Upper lobe of left lung (tissue), 6 donors: ENCODE measurements around the gene PPP1R18. TPM values are rescaled to one million over a fixed set of nuclear protein-coding genes. Genes with fewer than 3 reads are reported as not detected.
"Not testable (repeated sequence)": the region's sequence is repeated elsewhere in the genome, so short reads cannot be mapped to it uniquely, and the experiment has no call there.

Source experiments
- ATAC-seq, 2 donors: fragments of 200-7000 bp; cut with Tn5 transposase; one replicate each; pipeline ENCODE4 v1.9.1; 2022; ENCODE audit warnings: mild to moderate bottlenecking in 2 of 2, moderate library complexity in 2 of 2; ENCODE audit not compliant: low FRiP score in 2 of 2
- DNase-seq, 2 donors: peaks; one replicate each; pipeline ENCODE4 v3.0.0-alpha.2; 2019 to 2020
- H3K27ac ChIP-seq, 4 donors: fragments of 200-600 bp; sonication (generic); one replicate each; pipeline ENCODE4 v1.5.1; 2016 to 2019
- H3K27me3 ChIP-seq, 4 donors: fragments of 200-600 bp; sonication (generic); one replicate each; pipeline ENCODE4 v1.5.1; 2017 to 2019
- H3K36me3 ChIP-seq, 4 donors: fragments of 200-600 bp; sonication (generic); one replicate each; pipeline ENCODE4 v1.5.1; 2016 to 2019
- H3K4me1 ChIP-seq, 4 donors: fragments of 200-600 bp; sonication (generic); one replicate each; pipeline ENCODE4 v1.5.1; 2018 to 2019
- H3K4me3 ChIP-seq, 4 donors: fragments of 200-600 bp; sonication (generic); one replicate each; pipeline ENCODE4 v1.5.1; 2017 to 2019; ENCODE audit warnings: mild to moderate bottlenecking in 2 of 4, moderate library complexity in 1 of 4
- H3K9me3 ChIP-seq, 4 donors: fragments of 200-600 bp; sonication (generic); one replicate each; pipeline ENCODE4 v1.5.1; 2018 to 2019
- EP300 ChIP-seq, 4 donors: sonication (generic); formaldehyde crosslinking; IDR thresholded peaks; one replicate each; pipeline ENCODE4 v1.5.1; 2017; ENCODE audit warnings: antibody characterized with exemption in 4 of 4, control low read depth in 2 of 4
- POLR2A ChIP-seq, 4 donors: fragments of 450-650 bp; IDR thresholded peaks; one replicate each; pipeline ENCODE4 v1.5.1; 2016 to 2017; ENCODE audit warnings: antibody characterized with exemption in 4 of 4, mild to moderate bottlenecking in 2 of 4
- POLR2AphosphoS5 ChIP-seq, 2 donors: sonication (generic); formaldehyde crosslinking; IDR thresholded peaks; one replicate each; pipeline ENCODE4 v1.5.1; 2017; ENCODE audit warnings: antibody characterized with exemption in 2 of 2
- WGBS, 2 donors: methylation state at CpG; one replicate each; pipeline ENCODE4 v1.1.5; 2017 to 2018; 5-methylcytosine and 5-hydroxymethylcytosine counted together
- total RNA-seq, 6 donors: library from RNA; depleted of rRNA in 4 of 6; stranded (reverse); fragments of >200 nt in 4 of 6; gene quantifications; one replicate each; pipeline versions ENCODE4 v1.1.0 to v1.2.1, GENCODE V29; 2016 to 2021
- TF ChIP-seq, protein P1 (sequence below), 6 experiments: fragments of 450-650 bp in 4 of 6; fragments of 200-600 bp in 2 of 6; sonication (generic) in 2 of 6; IDR thresholded peaks; one replicate each; pipeline ENCODE4 v1.5.1; 2016 to 2019; ENCODE audit warnings: antibody characterized with exemption in 6 of 6
- donor health status: DM: no; HTN: no; CAD: no; lungs with moderate emphysema.
- donor health status: DM: no; HTN: yes; CAD: no; lungs with severe emphysema.

The PPP1R18 gene
- total RNA-seq, 6 donors from 2014 or later = 23.5 to 103 (median 60.8) TPM

GRCh38 chr6:30664994-30665767 is 21.3 kb downstream of the PPP1R18 start:
- H3K36me3 ChIP-seq = peaks cover 27 to 100% (median 84%) of the 10 kb centered on the region in 4 donors
- H3K9me3 ChIP-seq = no peaks in the 10 kb centered on the region
- WGBS, 2 donors = 92 to 95% methylated on average over 34 of the region's 34 CpGs
- H3K27ac ChIP-seq = no peak overlapping the region
- H3K27me3 ChIP-seq = no peaks in the 10 kb centered on the region
- no peak for ATAC-seq
- no peak overlapping the region for H3K4me3 ChIP-seq
- DNase-seq = peak in 1 of 2 donors; percentile 56
- TF ChIP-seq POLR2AphosphoS5 (IDR thresholded peaks at IDR 0.05) (no peak), EP300 (IDR thresholded peaks at IDR 0.05) (no peak), POLR2A (IDR thresholded peaks at IDR 0.05) (no peak)
- TF ChIP-seq, protein P1, sequence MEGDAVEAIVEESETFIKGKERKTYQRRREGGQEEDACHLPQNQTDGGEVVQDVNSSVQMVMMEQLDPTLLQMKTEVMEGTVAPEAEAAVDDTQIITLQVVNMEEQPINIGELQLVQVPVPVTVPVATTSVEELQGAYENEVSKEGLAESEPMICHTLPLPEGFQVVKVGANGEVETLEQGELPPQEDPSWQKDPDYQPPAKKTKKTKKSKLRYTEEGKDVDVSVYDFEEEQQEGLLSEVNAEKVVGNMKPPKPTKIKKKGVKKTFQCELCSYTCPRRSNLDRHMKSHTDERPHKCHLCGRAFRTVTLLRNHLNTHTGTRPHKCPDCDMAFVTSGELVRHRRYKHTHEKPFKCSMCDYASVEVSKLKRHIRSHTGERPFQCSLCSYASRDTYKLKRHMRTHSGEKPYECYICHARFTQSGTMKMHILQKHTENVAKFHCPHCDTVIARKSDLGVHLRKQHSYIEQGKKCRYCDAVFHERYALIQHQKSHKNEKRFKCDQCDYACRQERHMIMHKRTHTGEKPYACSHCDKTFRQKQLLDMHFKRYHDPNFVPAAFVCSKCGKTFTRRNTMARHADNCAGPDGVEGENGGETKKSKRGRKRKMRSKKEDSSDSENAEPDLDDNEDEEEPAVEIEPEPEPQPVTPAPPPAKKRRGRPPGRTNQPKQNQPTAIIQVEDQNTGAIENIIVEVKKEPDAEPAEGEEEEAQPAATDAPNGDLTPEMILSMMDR (IDR thresholded peaks at IDR 0.05) = no peak
- no peaks in the 10 kb centered on the region for H3K4me1 ChIP-seq

- H3K4me1 ChIP-seq, H3K9me3 ChIP-seq, DNase-seq, H3K27ac ChIP-seq, H3K27me3 ChIP-seq, ATAC-seq, H3K4me3 ChIP-seq: not testable (repeated sequence)
- WGBS, 2 donors = 95 to 99% methylated on average over 5 of the region's 5 CpGs
- peaks cover 56 to 100% (median 99%) of the 10 kb centered on the region in 4 donors for H3K36me3 ChIP-seq
Measured at GRCh38 chr6:30657922-30658321, 28.5 kb downstream of the PPP1R18 start.

DNA sequence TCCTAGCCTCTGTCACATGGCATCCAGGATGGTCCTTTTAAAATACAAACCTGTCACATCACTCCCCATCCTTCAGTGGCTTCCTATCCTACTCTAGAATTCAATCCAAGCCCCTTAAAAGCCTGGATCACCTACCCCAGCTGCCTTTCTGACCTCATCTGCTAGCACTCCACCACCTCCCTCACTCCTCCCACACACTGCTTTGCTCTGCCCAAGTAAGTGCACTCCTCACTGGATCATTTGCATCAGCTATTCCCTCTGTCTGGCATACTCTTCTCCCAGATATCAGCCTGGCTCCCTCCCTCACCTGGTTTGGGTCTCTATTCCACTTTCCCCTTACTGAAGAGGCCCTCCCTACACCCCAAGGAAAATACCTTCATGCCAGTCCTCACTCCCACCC is 29.0 kb downstream of the PPP1R18 start:
- no peaks in the 10 kb centered on the region for H3K4me1 ChIP-seq
- ATAC-seq = no peak

GRCh38 chr6:30656513-30656912 is 29.9 kb downstream of the PPP1R18 start:
- Histone ChIP-seq H3K4me3 (no peak overlapping the region), H3K27me3 (no peaks in the 10 kb centered on the region), H3K4me1 (no peaks in the 10 kb centered on the region), H3K36me3 (peaks cover 42 to 100% (median 97%) of the 10 kb centered on the region in 4 donors), H3K27ac (no peak overlapping the region), H3K9me3 (no peaks in the 10 kb centered on the region)
- TF ChIP-seq POLR2A (IDR thresholded peaks at IDR 0.05) (no peak), POLR2AphosphoS5 (IDR thresholded peaks at IDR 0.05) (no peak), EP300 (IDR thresholded peaks at IDR 0.05) (no peak)
- TF ChIP-seq, protein P1 (IDR thresholded peaks at IDR 0.05) = no peak
- ATAC-seq (peak in 1 of 2 donors; percentile 46), DNase-seq (peak in 1 of 2 donors; percentile 26)
- 75% methylated on average over 7 of the region's 7 CpGs; no CpG with 5 or more reads in 1 of the 2 donors for WGBS, 2 donors

More for the DNA sequence above, 29.0 kb downstream of the PPP1R18 start:
- no peak for DNase-seq
- no peaks in the 10 kb centered on the region for H3K9me3 ChIP-seq
- H3K27ac ChIP-seq = no peak overlapping the region
- peaks cover 52 to 100% (median 99%) of the 10 kb centered on the region in 4 donors for H3K36me3 ChIP-seq
- H3K27me3 ChIP-seq = no peaks in the 10 kb centered on the region
- H3K4me3 ChIP-seq = no peak overlapping the region
- TF ChIP-seq POLR2AphosphoS5 (IDR thresholded peaks at IDR 0.05) (no peak), POLR2A (IDR thresholded peaks at IDR 0.05) (no peak), EP300 (IDR thresholded peaks at IDR 0.05) (no peak)
- TF ChIP-seq, protein P1 (IDR thresholded peaks at IDR 0.05) = no peak

DNA sequence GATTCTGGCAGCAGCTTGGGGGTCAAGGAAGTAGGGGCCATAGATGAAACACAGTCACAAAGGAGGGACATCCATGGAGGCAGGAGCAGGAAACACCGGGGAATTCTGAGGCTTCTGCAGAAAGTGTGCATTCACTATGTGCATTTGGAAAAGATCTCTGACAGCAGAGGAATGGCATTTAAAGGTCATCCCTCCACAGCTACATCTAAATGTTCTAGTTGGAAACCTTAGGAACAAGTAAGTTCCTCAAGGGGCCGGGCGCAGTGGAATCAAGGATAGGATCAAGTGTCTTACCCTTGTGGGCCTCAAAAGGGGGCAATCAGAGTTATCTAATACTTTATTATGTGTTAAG is 30.7 kb downstream of the PPP1R18 start:
- DNase-seq = no peak
- ATAC-seq = no peak
- no peaks in the 10 kb centered on the region for H3K4me1 ChIP-seq
- H3K27me3 ChIP-seq = no peaks in the 10 kb centered on the region
- peaks cover 42 to 100% (median 97%) of the 10 kb centered on the region in 4 donors for H3K36me3 ChIP-seq
- no peaks in the 10 kb centered on the region for H3K9me3 ChIP-seq
- no peak overlapping the region for H3K4me3 ChIP-seq
- H3K27ac ChIP-seq = no peak overlapping the region
- WGBS, 2 donors = 93 to 98% methylated on average over 3 of the region's 3 CpGs
- TF ChIP-seq POLR2AphosphoS5 (IDR thresholded peaks at IDR 0.05) (no peak), EP300 (IDR thresholded peaks at IDR 0.05) (no peak), POLR2A (IDR thresholded peaks at IDR 0.05) (no peak)
- TF ChIP-seq, protein P1 (IDR thresholded peaks at IDR 0.05) = no peak
